ENCODE measurements around the gene NRXN3. TPM values are rescaled to one million over a fixed set of nuclear protein-coding genes. Genes with fewer than 3 reads are reported as not detected.

Gene NRXN3
- total and polyA plus RNA-seq, 4 donors = 0.07 to 1.2 (median 0.23) TPM

DNA sequence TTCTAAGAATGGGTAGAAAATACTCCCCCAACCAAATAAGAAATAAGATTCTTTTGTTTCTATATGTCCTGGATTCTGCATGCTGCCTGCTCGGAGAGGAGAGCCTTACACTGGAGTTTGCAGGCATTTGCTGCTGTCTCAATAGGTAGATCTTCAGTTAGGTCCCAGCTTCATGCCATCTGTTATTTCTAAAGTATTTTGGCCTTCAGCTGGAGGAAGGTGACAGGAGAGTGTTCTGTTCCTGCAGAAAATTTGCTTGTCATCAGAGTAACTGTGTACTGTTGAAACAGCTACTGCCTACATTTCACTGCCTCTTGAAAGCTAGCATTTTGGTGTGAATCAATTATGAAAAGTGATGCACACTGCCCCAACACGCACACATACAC is 966.9 kb downstream of the NRXN3 start:
- H3K4me1 ChIP-seq (ENCODE audit: control insufficient read depth in 4 of 4, insufficient read depth in 4 of 4, low read length in 3 of 4) = no peaks in the 10 kb centered on the region
- H3K9me3 ChIP-seq (ENCODE audit: control insufficient read depth in 4 of 4, low read length in 3 of 4) = no peaks in the 10 kb centered on the region
- TF ChIP-seq NR2F2 (IDR thresholded peaks at IDR 0.05) (no peak), HNF4G (IDR thresholded peaks at IDR 0.05) (no peak), FOXA2 (IDR thresholded peaks at IDR 0.05) (no peak), TAF1 (conservative IDR thresholded peaks at IDR 0.05) (no peak), EGR1 (IDR thresholded peaks at IDR 0.05; ENCODE audit: low read depth in 2 of 2) (no peak), GABPA (IDR thresholded peaks at IDR 0.05 in 1 of 2, conservative IDR thresholded peaks at IDR 0.05 in 1 of 2) (no peak), RXRA (IDR thresholded peaks at IDR 0.05) (no peak), YY1 (IDR thresholded peaks at IDR 0.05) (no peak), RAD21 (IDR thresholded peaks at IDR 0.05) (no peak), SP1 (IDR thresholded peaks at IDR 0.05) (no peak), JUND (IDR thresholded peaks at IDR 0.05) (no peak), HNF4A (conservative IDR thresholded peaks at IDR 0.05) (no peak)
- TF ChIP-seq, protein P1, sequence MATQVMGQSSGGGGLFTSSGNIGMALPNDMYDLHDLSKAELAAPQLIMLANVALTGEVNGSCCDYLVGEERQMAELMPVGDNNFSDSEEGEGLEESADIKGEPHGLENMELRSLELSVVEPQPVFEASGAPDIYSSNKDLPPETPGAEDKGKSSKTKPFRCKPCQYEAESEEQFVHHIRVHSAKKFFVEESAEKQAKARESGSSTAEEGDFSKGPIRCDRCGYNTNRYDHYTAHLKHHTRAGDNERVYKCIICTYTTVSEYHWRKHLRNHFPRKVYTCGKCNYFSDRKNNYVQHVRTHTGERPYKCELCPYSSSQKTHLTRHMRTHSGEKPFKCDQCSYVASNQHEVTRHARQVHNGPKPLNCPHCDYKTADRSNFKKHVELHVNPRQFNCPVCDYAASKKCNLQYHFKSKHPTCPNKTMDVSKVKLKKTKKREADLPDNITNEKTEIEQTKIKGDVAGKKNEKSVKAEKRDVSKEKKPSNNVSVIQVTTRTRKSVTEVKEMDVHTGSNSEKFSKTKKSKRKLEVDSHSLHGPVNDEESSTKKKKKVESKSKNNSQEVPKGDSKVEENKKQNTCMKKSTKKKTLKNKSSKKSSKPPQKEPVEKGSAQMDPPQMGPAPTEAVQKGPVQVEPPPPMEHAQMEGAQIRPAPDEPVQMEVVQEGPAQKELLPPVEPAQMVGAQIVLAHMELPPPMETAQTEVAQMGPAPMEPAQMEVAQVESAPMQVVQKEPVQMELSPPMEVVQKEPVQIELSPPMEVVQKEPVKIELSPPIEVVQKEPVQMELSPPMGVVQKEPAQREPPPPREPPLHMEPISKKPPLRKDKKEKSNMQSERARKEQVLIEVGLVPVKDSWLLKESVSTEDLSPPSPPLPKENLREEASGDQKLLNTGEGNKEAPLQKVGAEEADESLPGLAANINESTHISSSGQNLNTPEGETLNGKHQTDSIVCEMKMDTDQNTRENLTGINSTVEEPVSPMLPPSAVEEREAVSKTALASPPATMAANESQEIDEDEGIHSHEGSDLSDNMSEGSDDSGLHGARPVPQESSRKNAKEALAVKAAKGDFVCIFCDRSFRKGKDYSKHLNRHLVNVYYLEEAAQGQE (IDR thresholded peaks at IDR 0.05) = no peak
- TF ChIP-seq, protein P2, sequence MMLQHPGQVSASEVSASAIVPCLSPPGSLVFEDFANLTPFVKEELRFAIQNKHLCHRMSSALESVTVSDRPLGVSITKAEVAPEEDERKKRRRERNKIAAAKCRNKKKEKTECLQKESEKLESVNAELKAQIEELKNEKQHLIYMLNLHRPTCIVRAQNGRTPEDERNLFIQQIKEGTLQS (IDR thresholded peaks at IDR 0.05) = no peak
- TF ChIP-seq, protein P3, sequence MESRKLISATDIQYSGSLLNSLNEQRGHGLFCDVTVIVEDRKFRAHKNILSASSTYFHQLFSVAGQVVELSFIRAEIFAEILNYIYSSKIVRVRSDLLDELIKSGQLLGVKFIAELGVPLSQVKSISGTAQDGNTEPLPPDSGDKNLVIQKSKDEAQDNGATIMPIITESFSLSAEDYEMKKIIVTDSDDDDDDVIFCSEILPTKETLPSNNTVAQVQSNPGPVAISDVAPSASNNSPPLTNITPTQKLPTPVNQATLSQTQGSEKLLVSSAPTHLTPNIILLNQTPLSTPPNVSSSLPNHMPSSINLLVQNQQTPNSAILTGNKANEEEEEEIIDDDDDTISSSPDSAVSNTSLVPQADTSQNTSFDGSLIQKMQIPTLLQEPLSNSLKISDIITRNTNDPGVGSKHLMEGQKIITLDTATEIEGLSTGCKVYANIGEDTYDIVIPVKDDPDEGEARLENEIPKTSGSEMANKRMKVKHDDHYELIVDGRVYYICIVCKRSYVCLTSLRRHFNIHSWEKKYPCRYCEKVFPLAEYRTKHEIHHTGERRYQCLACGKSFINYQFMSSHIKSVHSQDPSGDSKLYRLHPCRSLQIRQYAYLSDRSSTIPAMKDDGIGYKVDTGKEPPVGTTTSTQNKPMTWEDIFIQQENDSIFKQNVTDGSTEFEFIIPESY (IDR thresholded peaks at IDR 0.05) = no peak
- TF ChIP-seq, protein P4, sequence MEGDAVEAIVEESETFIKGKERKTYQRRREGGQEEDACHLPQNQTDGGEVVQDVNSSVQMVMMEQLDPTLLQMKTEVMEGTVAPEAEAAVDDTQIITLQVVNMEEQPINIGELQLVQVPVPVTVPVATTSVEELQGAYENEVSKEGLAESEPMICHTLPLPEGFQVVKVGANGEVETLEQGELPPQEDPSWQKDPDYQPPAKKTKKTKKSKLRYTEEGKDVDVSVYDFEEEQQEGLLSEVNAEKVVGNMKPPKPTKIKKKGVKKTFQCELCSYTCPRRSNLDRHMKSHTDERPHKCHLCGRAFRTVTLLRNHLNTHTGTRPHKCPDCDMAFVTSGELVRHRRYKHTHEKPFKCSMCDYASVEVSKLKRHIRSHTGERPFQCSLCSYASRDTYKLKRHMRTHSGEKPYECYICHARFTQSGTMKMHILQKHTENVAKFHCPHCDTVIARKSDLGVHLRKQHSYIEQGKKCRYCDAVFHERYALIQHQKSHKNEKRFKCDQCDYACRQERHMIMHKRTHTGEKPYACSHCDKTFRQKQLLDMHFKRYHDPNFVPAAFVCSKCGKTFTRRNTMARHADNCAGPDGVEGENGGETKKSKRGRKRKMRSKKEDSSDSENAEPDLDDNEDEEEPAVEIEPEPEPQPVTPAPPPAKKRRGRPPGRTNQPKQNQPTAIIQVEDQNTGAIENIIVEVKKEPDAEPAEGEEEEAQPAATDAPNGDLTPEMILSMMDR (IDR thresholded peaks at IDR 0.05; ENCODE audit: low read depth, low read length, missing input control) = no peak
- TF ChIP-seq, protein P5, sequence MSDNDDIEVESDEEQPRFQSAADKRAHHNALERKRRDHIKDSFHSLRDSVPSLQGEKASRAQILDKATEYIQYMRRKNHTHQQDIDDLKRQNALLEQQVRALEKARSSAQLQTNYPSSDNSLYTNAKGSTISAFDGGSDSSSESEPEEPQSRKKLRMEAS (IDR thresholded peaks at IDR 0.05) = no peak
- no peak overlapping the region for H3K27ac ChIP-seq (ENCODE audit: low read depth in 1 of 2, low read length in 2 of 2)
- H3K4me3 ChIP-seq (ENCODE audit: low read depth in 1 of 3, low read length in 3 of 3) = no peak overlapping the region
- no peak overlapping the region for H3K9ac ChIP-seq (ENCODE audit: low read depth in 1 of 2, low read length in 2 of 2)
- DNase-seq (ENCODE audit: low spot score) = no peak
- WGBS = 63% methylated on average over 2 of the region's 2 CpGs
- H3K27me3 ChIP-seq (ENCODE audit: control insufficient read depth in 4 of 4, insufficient read depth in 4 of 4, low read length in 3 of 4) = peaks cover 0 to 2% (median 0%) of the 10 kb centered on the region in 4 donors
- no peaks in the 10 kb centered on the region for H3K36me3 ChIP-seq (ENCODE audit: control insufficient read depth in 4 of 4, insufficient read depth in 3 of 4, low read depth in 1 of 4, low read length in 3 of 4)
